Endothelial cell (in vitro differentiated cells): ENCODE results near the gene CNOT3. TPM values are rescaled to one million over a fixed set of nuclear protein-coding genes. Genes with fewer than 3 reads are reported as not detected.

ENCODE experiments used
- DNase-seq: peaks from one replicate; pipeline ENCODE4 v3.0.0; 2021; ENCODE audit warnings: low spot score
- H3K27ac Mint-ChIP-seq: one replicate; pipeline ENCODE4 v1.8.0; 2021; ENCODE audit warnings: mixed read lengths, inconsistent platforms; ENCODE audit not compliant: unreplicated experiment
- H3K27me3 Mint-ChIP-seq: one replicate; pipeline ENCODE4 v1.8.0; 2021; ENCODE audit warnings: mild to moderate bottlenecking, moderate library complexity, mixed read lengths, inconsistent platforms; ENCODE audit not compliant: unreplicated experiment
- H3K36me3 Mint-ChIP-seq: one replicate; pipeline ENCODE4 v1.8.0; 2021; ENCODE audit warnings: mild to moderate bottlenecking, low read depth, mixed read lengths, inconsistent platforms; ENCODE audit not compliant: unreplicated experiment
- H3K4me1 Mint-ChIP-seq: one replicate; pipeline ENCODE4 v1.8.0; 2021; ENCODE audit warnings: mild to moderate bottlenecking, mixed read lengths, inconsistent platforms; ENCODE audit not compliant: unreplicated experiment
- H3K4me3 Mint-ChIP-seq: one replicate; pipeline ENCODE4 v1.8.0; 2021; ENCODE audit warnings: mild to moderate bottlenecking, mixed read lengths, inconsistent platforms; ENCODE audit not compliant: unreplicated experiment
- H3K9me3 Mint-ChIP-seq: one replicate; pipeline ENCODE4 v1.8.0; 2021; ENCODE audit warnings: mixed read lengths, inconsistent platforms; ENCODE audit not compliant: unreplicated experiment
- total RNA-seq: library from RNA; stranded (reverse); fragmentation: NEBNext Ultra II Directional; extraction: Animal tissue kit (Norgen Biotek cat#: 25700); gene quantifications from one replicate; pipeline ENCODE4 v1.2.1, GENCODE V29; 2021; ENCODE audit not compliant: unreplicated experiment
- TF ChIP-seq, protein P1 (sequence below): fragments of 200-600 bp; sonication (generic); IDR thresholded peaks from one replicate; pipeline ENCODE4 v1.5.0; 2021; ENCODE audit warnings: antibody characterized with exemption; ENCODE audit not compliant: unreplicated experiment

Gene CNOT3
- total RNA-seq, 1 donor from 2014 or later: 62.2 TPM

DNA sequence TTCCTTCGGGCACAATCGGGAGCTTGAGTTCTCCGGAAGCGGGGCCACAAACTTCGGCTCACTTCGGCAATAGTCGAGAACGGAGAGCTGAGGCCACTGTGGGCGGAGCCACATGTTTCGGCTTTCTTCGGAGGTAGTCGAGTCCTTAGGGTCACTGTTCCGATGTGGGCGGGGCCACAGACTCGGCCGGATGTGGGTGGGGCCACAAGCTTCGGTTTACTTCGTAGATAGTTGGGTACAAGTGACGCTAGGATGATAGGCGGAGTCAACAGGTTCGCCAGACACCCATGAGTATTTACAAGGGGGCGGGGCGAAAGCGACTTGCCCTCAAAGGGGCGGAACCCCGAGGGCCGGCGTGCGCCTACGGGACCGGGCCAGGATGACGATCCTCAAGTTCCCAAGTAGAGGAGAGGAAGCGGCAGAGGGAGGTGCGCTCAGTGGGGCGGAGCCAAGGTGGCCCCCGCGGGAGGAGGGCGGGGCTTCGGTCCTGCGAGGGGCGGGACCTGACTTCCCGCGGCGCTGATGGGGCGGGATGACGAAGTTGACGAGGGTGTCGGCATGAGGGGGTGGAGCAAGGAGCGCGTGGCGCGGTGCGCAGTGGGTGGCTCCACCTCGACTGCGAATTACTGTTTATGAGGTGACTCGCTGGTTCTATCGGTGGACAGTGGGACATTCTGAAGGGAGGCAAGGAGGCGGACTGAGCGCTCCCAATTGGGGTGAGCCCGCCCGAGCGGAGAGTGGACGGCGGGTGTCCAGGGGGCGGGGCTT lies 52.4 kb downstream of the CNOT3 start:
- DNase-seq: peak; percentile 100
- H3K27me3 Mint-ChIP-seq: peaks cover 22% of the 10 kb centered on the region
- H3K4me3 Mint-ChIP-seq: peak overlapping the region; percentile 99
- H3K4me1 Mint-ChIP-seq: peaks cover 32% of the 10 kb centered on the region
- H3K9me3 Mint-ChIP-seq: no peaks in the 10 kb centered on the region
- peaks cover 35% of the 10 kb centered on the region for H3K36me3 Mint-ChIP-seq
- TF ChIP-seq, protein P1, sequence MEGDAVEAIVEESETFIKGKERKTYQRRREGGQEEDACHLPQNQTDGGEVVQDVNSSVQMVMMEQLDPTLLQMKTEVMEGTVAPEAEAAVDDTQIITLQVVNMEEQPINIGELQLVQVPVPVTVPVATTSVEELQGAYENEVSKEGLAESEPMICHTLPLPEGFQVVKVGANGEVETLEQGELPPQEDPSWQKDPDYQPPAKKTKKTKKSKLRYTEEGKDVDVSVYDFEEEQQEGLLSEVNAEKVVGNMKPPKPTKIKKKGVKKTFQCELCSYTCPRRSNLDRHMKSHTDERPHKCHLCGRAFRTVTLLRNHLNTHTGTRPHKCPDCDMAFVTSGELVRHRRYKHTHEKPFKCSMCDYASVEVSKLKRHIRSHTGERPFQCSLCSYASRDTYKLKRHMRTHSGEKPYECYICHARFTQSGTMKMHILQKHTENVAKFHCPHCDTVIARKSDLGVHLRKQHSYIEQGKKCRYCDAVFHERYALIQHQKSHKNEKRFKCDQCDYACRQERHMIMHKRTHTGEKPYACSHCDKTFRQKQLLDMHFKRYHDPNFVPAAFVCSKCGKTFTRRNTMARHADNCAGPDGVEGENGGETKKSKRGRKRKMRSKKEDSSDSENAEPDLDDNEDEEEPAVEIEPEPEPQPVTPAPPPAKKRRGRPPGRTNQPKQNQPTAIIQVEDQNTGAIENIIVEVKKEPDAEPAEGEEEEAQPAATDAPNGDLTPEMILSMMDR: no peak
- peak overlapping the region; percentile 100 for H3K27ac Mint-ChIP-seq

DNA sequence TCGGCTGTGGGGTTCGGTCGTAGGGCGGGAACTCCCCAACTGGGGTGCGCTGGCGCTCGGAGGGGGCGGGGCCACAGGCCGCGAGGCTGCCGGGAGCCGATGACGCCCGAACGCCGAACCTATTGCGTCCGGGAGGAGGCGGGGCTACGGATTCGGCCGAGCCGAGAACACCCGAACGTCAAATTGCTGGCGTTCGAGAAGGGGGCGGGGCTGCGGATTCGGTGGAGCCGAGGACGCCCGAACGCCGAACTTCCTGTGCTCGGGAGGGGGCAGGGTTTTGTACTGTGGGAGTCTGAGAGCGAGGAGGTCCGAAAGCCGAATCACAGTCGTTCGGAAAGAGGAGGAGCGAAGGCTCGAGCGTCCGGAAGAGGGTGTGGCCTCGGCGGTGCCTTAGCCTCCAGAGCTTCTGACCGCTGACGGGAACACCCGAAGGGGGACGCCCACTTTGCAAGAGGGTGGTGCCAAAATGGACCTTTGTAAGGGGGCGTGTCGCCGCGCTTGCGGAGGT lies 53.0 kb downstream of the CNOT3 start:
- Mint-ChIP-seq H3K4me3 (peak overlapping the region; percentile 99), H3K27me3 (peaks cover 22% of the 10 kb centered on the region), H3K36me3 (peaks cover 35% of the 10 kb centered on the region)

GRCh38 chr19:54191011-54191810 lies 53.6 kb downstream of the CNOT3 start, which contains the start of gene TSEN34:
Gene TSEN34, plus strand, starts transcription at chr19:54191308. Its CDS starts 57 bp downstream, at chr19:54191365.
- peaks cover 22% of the 10 kb centered on the region for H3K27me3 Mint-ChIP-seq
- DNase-seq: peak; percentile 87
- H3K27ac Mint-ChIP-seq: peak within 1 kb of the TSS; percentile 100
- H3K36me3 Mint-ChIP-seq: peaks cover 33% of the 10 kb centered on the region
- peaks cover 29% of the 10 kb centered on the region for H3K4me1 Mint-ChIP-seq
- peak within 1 kb of the TSS; percentile 99 for H3K4me3 Mint-ChIP-seq
- TF ChIP-seq, protein P1: no peak
- H3K9me3 Mint-ChIP-seq: no peaks in the 10 kb centered on the region

More for the DNA sequence above, 53.0 kb downstream of the CNOT3 start:
- TF ChIP-seq, protein P1: no peak
- Mint-ChIP-seq H3K4me1 (peaks cover 29% of the 10 kb centered on the region), H3K9me3 (no peaks in the 10 kb centered on the region), H3K27ac (peak overlapping the region; percentile 100)
- DNase-seq: peak; percentile 99

DNA sequence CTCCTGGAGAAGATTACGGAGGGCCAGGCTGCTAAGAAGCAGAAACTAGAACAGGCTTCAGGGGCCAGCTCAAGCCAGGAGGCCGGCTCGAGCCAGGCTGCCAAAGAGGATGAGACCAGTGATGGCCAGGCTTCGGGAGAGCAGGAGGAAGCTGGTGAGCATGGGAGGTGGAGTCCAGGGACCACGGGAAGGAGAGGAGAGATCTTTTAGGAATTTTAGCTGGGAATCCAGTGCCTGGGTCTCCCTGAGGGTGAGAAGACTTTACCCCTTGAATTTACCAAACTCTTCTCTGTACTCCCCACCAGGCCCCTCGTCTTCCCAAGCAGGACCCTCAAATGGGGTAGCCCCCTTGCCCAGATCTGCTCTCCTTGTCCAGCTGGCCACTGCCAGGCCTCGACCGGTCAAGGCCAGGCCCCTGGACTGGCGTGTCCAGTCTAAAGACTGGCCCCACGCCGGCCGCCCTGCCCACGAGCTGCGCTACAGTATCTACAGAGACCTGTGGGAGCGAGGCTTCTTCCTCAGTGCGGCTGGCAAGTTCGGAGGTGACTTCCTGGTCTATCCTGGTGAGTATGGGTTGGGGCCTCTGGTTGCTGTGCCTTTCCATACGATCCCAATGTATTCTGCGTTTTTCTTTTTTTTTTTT lies 54.4 kb downstream of the CNOT3 start:
- H3K36me3 Mint-ChIP-seq: peaks cover 29% of the 10 kb centered on the region
- peaks cover 22% of the 10 kb centered on the region for H3K27me3 Mint-ChIP-seq
- TF ChIP-seq, protein P1: no peak

More for the DNA sequence above, 54.4 kb downstream of the CNOT3 start:
- H3K4me3 Mint-ChIP-seq: peak overlapping the region; percentile 91
- H3K27ac Mint-ChIP-seq: peak overlapping the region; percentile 48
- H3K4me1 Mint-ChIP-seq: peaks cover 29% of the 10 kb centered on the region
- H3K9me3 Mint-ChIP-seq: no peaks in the 10 kb centered on the region
- no peak for DNase-seq
